Measurements from ENCODE around the gene DIO2.
A peak's percentile ranks its signal among the peaks of the same experiment; 100 is the strongest.

DIO2 gene

GRCh38 chr14:80211153-80212022, at the start of gene DIO2:
Gene DIO2 (minus strand): TSS chr14:80211504. CDS start chr14:80211472, 32 bp downstream.
- DNase-seq (ENCODE audit: low spot score) = peak; percentile 6

- DNase-seq (ENCODE audit: low spot score) = no peak
Measured at GRCh38 chr14:80260645-80261044, 49.3 kb upstream of the DIO2 start.

GRCh38 chr14:80239631-80240030, 28.3 kb upstream of the DIO2 start:
- DNase-seq (ENCODE audit: low spot score) = no peak

GRCh38 chr14:80237143-80237542, 25.8 kb upstream of the DIO2 start:
- DNase-seq (ENCODE audit: low spot score) = no peak

- no peak for DNase-seq (ENCODE audit: low spot score)
Measured at GRCh38 chr14:80233470-80234089, 22.3 kb upstream of the DIO2 start.

- DNase-seq (ENCODE audit: low spot score) = no peak
Measured at GRCh38 chr14:80231702-80232101, 20.4 kb upstream of the DIO2 start.

GRCh38 chr14:80223696-80224465, 12.6 kb upstream of the DIO2 start:
- no peak for DNase-seq (ENCODE audit: low spot score)

- no peak for DNase-seq (ENCODE audit: low spot score)
Measured at GRCh38 chr14:80216818-80217217, 5.5 kb upstream of the DIO2 start.

GRCh38 chr14:80215756-80216581, 4.7 kb upstream of the DIO2 start:
- no peak for DNase-seq (ENCODE audit: low spot score)

GRCh38 chr14:80215081-80215480, 3.8 kb upstream of the DIO2 start:
- DNase-seq (ENCODE audit: low spot score) = no peak

GRCh38 chr14:80213602-80214001, 2.3 kb upstream of the DIO2 start:
- peak; percentile 23 for DNase-seq (ENCODE audit: low spot score)

GRCh38 chr14:80212023-80212397, 706 bp upstream of the DIO2 start:
- no peak for DNase-seq (ENCODE audit: low spot score)

- DNase-seq (ENCODE audit: low spot score) = no peak
Measured at GRCh38 chr14:80208461-80208860, 2.8 kb downstream of the DIO2 start.

- no peak for DNase-seq (ENCODE audit: low spot score)
Measured at GRCh38 chr14:80206351-80207080, 4.8 kb downstream of the DIO2 start.

GRCh38 chr14:80202888-80203562, 8.3 kb downstream of the DIO2 start:
- DNase-seq (ENCODE audit: low spot score) = peak; percentile 18

GRCh38 chr14:80200093-80200492, 11.2 kb downstream of the DIO2 start:
- DNase-seq (ENCODE audit: low spot score) = no peak

- no peak for DNase-seq (ENCODE audit: low spot score)
Measured at GRCh38 chr14:80188571-80188970, 22.7 kb downstream of the DIO2 start.

- DNase-seq (ENCODE audit: low spot score) = no peak
Measured at GRCh38 chr14:80186301-80186800, 25.0 kb downstream of the DIO2 start.

GRCh38 chr14:80176893-80177292, 34.4 kb downstream of the DIO2 start:
- DNase-seq (ENCODE audit: low spot score) = no peak

- DNase-seq (ENCODE audit: low spot score) = no peak
Measured at GRCh38 chr14:80172375-80173051, 38.8 kb downstream of the DIO2 start.

Measured in cerebellar cortex (tissue), 1 donor.